OCI-LY7 (cell line): ENCODE results near the gene AGTRAP. TPM values are rescaled to one million over a fixed set of nuclear protein-coding genes. Genes with fewer than 3 reads are reported as not detected.
A peak's percentile ranks its signal among the peaks of the same experiment; 100 is the strongest.

Source experiments
- BruUV-seq: library from RNA; stranded (reverse); fragments of 400-500 nt; replicated peaks from 2 replicates; lab custom pipeline; 2021; lab: Mats Ljungman, UMichigan
- CTCF ChIA-PET: fragments of 300-600 bp; sonication (Branson Sonifier 250); formaldehyde crosslinking; loops from one replicate; lab custom pipeline; 2022; ENCODE audit warnings: antibody characterized with exemption; ENCODE audit not compliant: unreplicated experiment; lab: Charles Lee
- POLR2A ChIA-PET: fragments of 300-600 bp; sonication (Branson Sonifier 250); formaldehyde crosslinking; loops from one replicate; lab custom pipeline; 2022; ENCODE audit warnings: antibody characterized with exemption; lab: Charles Lee
- DNase-seq: peaks from one replicate; pipeline ENCODE4 v3.0.0-alpha.2; 2015; ENCODE audit warnings: low spot score
- H2AFZ ChIP-seq: fragments of 200-600 bp; sonication (generic), shearing (Covaris generic); 2 replicates; pipeline ENCODE4 v1.6.1; 2014; ENCODE audit warnings: mild to moderate bottlenecking, antibody characterized with exemption, low read length, moderate library complexity
- H3K27ac ChIP-seq: fragments of 200-600 bp; sonication (generic); 2 replicates; pipeline ENCODE4 v1.5.1; 2014; ENCODE audit warnings: mixed run types, low read depth, mild to moderate bottlenecking, moderate library complexity, low read length, inconsistent platforms; ENCODE audit not compliant: poor library complexity, severe bottlenecking
- H3K36me3 ChIP-seq: fragments of 200-600 bp; sonication (generic); 2 replicates; pipeline ENCODE4 v1.6.1; 2014; ENCODE audit warnings: mild to moderate bottlenecking, antibody characterized with exemption, low read length, moderate library complexity, mixed read lengths; ENCODE audit not compliant: insufficient read depth
- H3K4me1 ChIP-seq: fragments of 200-600 bp; sonication (generic); 2 replicates; pipeline ENCODE4 v1.5.1; 2014; ENCODE audit warnings: mild to moderate bottlenecking, low read length; ENCODE audit not compliant: insufficient read depth, poor library complexity, severe bottlenecking
- H3K4me2 ChIP-seq: fragments of 200-600 bp; sonication (generic); 2 replicates; pipeline ENCODE4 v1.6.1; 2014; ENCODE audit warnings: mild to moderate bottlenecking, low read length
- H3K4me3 ChIP-seq: fragments of 200-600 bp; sonication (generic); 2 replicates; pipeline ENCODE4 v1.5.1; 2014; ENCODE audit warnings: mild to moderate bottlenecking, low read depth, low read length; ENCODE audit not compliant: poor library complexity, severe bottlenecking
- H3K79me2 ChIP-seq: fragments of 200-600 bp; sonication (generic); 2 replicates; pipeline ENCODE4 v1.6.1; 2016; ENCODE audit warnings: low read depth, mild to moderate bottlenecking, low read length, moderate library complexity, mixed read lengths; ENCODE audit not compliant: insufficient read depth
- H3K9me2 ChIP-seq: fragments of 200-600 bp; sonication (generic); 2 replicates; pipeline ENCODE4 v1.6.1; 2016; ENCODE audit warnings: mild to moderate bottlenecking, low read length, mixed read lengths; ENCODE audit not compliant: insufficient read depth
- H3K9me3 ChIP-seq: fragments of 200-600 bp; sonication (generic); 2 replicates; pipeline ENCODE4 v1.6.1; 2014; ENCODE audit warnings: mild to moderate bottlenecking, mixed run types, low read length, mixed read lengths
- H4K20me1 ChIP-seq: fragments of 200-600 bp; sonication (generic); 2 replicates; pipeline ENCODE4 v1.6.1; 2014; ENCODE audit warnings: mild to moderate bottlenecking, antibody characterized with exemption, low read length, moderate library complexity, mixed read lengths; ENCODE audit not compliant: insufficient read depth
- CTCF ChIP-seq: fragments of 200-600 bp; sonication (generic); conservative IDR thresholded peaks from 2 replicates; pipeline ENCODE4 v1.5.1; 2014; ENCODE audit warnings: mild to moderate bottlenecking, antibody characterized with exemption, low read length, moderate library complexity, mixed read lengths
- EZH2phosphoT487 ChIP-seq: fragments of 200-600 bp; sonication (generic); IDR thresholded peaks from 2 replicates; pipeline ENCODE4 v1.6.1; 2018; ENCODE audit warnings: low read depth, borderline replicate concordance, mild to moderate bottlenecking, mixed run types, antibody characterized with exemption, low read length, moderate library complexity, mixed read lengths
- intact Hi-C: fragments of 100-400 bp; cut with micrococcal nuclease; formaldehyde crosslinking; loops from one replicate; pipeline ENCODE4 v1.10.0; 2022; ENCODE audit not compliant: unreplicated experiment
- total RNA-seq, 2 experiments: library from RNA; depleted of rRNA in 1 of 2; stranded (reverse); fragments of >200 nt in 1 of 2; shearing (Covaris generic) in 1 of 2; gene quantifications; 2 replicates each; pipeline ENCODE4 v1.2.3, GENCODE V29; 2014 to 2022

The AGTRAP gene
- total RNA-seq, 2 experiments from 2014 or later = 36.1 to 40.0 TPM

GRCh38 chr1:11725616-11726015 is 10.3 kb upstream of the AGTRAP start:
- H3K9me3 ChIP-seq = no peaks in the 10 kb centered on the region
- no peaks in the 10 kb centered on the region for H3K36me3 ChIP-seq
- intact Hi-C loops = no loop called here
- H4K20me1 ChIP-seq = no peaks in the 10 kb centered on the region
- H3K4me2 ChIP-seq = no peak overlapping the region
- H2AFZ ChIP-seq = 0 out of 2 replicates have a peak overlapping the region, but pooled peaks have one; percentile 1
- H3K27ac ChIP-seq = no peak overlapping the region
- POLR2A ChIA-PET = interaction anchor here (0.7 kb wide), 1 partner anchor 75 kb away, joined by 3 read pairs; no protein-coding TSS in a partner anchor
- TF ChIP-seq CTCF (no peak), EZH2phosphoT487 (no peak)
- no TSS peak for BruUV-seq
- CTCF ChIA-PET = no interaction called here
- peaks cover 18% of the 10 kb centered on the region for H3K4me1 ChIP-seq
- H3K4me3 ChIP-seq = no peak overlapping the region
- H3K9me2 ChIP-seq = no peaks in the 10 kb centered on the region
- no peaks in the 10 kb centered on the region for H3K79me2 ChIP-seq
- no peak for DNase-seq

GRCh38 chr1:11727119-11727518 is 8.8 kb upstream of the AGTRAP start:
- intact Hi-C loops = no loop called here
- no peak overlapping the region for H3K4me3 ChIP-seq
- no TSS peak for BruUV-seq
- H4K20me1 ChIP-seq = no peaks in the 10 kb centered on the region
- POLR2A ChIA-PET = no interaction called here
- H3K4me2 ChIP-seq = no peak overlapping the region
- no peak for DNase-seq
- H3K36me3 ChIP-seq = no peaks in the 10 kb centered on the region
- H3K4me1 ChIP-seq = peaks cover 22% of the 10 kb centered on the region
- CTCF ChIA-PET = no interaction called here
- no peak for TF ChIP-seq CTCF
- TF ChIP-seq EZH2phosphoT487 = no peak
- no peak overlapping the region for H3K27ac ChIP-seq
- H3K9me3 ChIP-seq = no peaks in the 10 kb centered on the region
- no peaks in the 10 kb centered on the region for H3K79me2 ChIP-seq
- no peaks in the 10 kb centered on the region for H3K9me2 ChIP-seq
- no peak overlapping the region for H2AFZ ChIP-seq

GRCh38 chr1:11728126-11728806 is 7.7 kb upstream of the AGTRAP start:
- H3K27ac ChIP-seq = no peak overlapping the region
- DNase-seq = no peak
- intact Hi-C loops = no loop called here
- H3K4me3 ChIP-seq = no peak overlapping the region
- H3K9me2 ChIP-seq = no peaks in the 10 kb centered on the region
- peaks cover 22% of the 10 kb centered on the region for H3K4me1 ChIP-seq
- no peak overlapping the region for H2AFZ ChIP-seq
- no peaks in the 10 kb centered on the region for H3K79me2 ChIP-seq
- H3K36me3 ChIP-seq = no peaks in the 10 kb centered on the region
- H3K4me2 ChIP-seq = no peak overlapping the region
- no TSS peak for BruUV-seq
- H3K9me3 ChIP-seq = no peaks in the 10 kb centered on the region
- CTCF ChIA-PET = no interaction called here
- POLR2A ChIA-PET = interaction anchor here (0.5 kb wide), 1 partner anchor 86 kb away, joined by 5 read pairs; no protein-coding TSS in a partner anchor
- H4K20me1 ChIP-seq = no peaks in the 10 kb centered on the region
- TF ChIP-seq EZH2phosphoT487 (no peak), CTCF (no peak)
